SKM-1 (cell line): Measurements from ENCODE around the gene MAPT.

Experiments used
- DNase-seq: peaks from one replicate; lab custom pipeline; 2025; ENCODE audit not compliant: unreplicated experiment; lab: John Stamatoyannopoulos, UW

The MAPT gene

DNA sequence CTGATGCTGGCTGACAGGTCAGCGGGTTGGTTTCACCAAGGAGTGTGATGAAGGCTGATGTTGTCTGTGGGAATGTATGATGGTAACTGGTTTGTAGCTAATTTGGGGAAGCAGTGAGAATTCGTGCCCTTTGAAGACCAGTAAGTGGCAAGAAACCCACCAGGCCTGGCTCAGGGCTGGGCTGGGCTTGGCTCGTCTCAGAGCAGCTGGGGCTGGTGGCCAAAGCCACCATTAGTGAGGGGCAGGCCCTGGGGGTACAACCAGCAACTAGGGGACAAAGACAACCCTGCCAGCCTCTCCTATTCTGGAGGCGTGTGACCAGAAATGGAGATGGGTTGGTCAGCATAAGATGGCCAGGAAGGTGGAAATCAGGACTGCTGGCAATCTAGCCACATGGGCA, 91.7 kb downstream of the MAPT start:
- DNase-seq = no peak

DNA sequence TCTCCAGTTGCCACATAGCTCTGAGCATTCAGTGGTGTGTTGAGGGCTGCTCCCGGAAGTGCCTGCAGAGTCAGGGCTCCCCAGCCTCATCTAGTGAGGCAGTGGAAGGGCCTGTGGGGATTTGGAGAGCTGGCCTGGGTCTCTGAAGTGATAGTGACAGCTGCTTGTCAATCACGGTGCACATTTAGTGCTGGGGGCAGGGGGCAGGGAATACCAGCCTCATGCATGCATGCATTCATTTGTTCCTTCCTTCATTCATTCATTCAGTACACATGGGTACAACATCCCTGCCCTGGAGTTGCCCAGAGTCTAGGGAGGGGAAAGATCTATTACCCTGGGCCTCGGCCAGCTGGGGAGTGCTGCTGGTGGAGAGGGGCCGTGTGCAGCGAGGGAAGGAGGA, 93.4 kb downstream of the MAPT start:
- no peak for DNase-seq

DNA sequence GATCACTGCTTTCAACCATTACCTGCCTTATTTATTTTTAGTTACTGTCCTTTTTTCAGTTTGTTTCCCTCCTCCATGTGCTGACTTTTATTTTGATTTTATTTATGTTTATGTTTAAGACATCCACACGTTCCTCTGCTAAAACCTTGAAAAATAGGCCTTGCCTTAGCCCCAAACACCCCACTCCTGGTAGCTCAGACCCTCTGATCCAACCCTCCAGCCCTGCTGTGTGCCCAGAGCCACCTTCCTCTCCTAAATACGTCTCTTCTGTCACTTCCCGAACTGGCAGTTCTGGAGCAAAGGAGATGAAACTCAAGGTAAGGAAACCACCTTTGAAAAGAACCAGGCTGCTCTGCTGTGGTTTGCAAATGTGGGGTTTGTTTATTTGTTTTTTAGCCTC, 95.4 kb downstream of the MAPT start:
- DNase-seq = no peak

DNA sequence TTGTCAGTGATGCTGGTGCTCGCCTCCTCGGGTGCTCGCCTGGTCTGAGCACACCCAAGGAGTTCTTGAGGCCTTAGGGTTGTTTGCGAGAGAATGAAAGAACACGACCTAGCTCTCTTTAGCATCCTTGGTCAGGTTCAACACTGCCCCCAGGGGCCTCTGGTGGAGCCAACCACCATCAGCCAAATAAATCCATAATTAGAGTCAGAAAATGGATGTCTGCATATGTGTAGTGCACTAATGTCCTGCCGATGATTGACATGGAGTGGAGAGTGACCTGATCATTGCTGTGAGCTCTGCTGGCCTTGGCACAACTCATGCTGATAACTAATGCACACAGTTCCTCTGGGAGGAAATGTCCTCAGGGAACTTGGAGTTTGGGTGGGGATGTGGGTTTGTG, 96.5 kb downstream of the MAPT start:
- no peak for DNase-seq

DNA sequence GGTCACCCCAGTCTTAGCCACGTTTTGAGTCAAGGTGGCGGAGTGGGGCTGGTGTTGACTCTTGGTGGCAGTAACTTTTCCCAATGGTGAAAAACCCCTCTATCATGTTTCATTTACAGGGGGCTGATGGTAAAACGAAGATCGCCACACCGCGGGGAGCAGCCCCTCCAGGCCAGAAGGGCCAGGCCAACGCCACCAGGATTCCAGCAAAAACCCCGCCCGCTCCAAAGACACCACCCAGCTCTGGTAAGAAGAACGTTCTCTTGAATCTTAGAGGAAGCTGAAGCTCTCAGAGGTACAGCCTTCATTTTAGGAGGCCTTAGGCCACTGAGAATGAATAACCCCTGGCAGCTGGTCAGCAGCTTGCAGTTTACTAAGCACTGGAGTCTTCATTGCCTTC, 97.0 kb downstream of the MAPT start:
- DNase-seq = no peak

DNA sequence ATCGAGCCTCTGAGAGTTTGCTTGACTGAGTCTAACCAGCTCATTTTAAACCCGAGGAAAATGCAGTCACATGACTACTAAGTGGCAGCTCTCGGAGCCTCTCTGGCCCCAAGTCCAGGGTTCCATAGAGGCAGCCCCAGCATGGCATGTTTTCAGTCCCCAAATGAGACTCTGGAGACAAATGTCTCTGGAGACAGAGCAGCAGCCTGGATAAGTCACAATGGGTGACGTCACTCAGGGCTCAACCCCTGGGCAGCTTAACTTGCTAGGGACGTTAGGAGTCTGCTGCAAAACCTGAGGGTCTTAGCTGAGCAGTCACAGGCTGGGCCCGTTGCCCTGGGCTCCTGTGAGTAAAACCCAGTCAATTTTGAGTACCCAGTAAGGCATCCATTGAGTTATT, 97.8 kb downstream of the MAPT start:
- no peak for DNase-seq

DNA sequence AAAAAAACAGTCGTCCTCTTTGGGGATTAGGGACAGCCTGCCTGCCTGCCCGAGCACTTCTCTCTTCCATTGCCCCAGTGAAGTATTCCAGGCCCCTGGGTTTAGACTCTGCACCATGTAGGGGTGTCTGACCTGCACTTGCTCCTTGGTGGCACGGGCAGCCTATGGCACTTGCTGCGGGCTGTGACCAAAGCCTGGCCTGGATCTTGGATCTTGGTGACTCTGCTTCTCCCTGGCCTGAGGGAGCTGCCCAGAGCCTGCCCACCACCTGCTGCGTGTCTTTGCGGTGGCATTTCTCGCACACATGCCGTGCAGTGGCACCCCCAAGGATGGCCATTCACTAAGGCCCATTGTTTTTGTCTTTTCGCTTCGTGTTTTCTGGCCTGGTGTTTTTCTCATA, 98.5 kb downstream of the MAPT start:
- DNase-seq = no peak

DNA sequence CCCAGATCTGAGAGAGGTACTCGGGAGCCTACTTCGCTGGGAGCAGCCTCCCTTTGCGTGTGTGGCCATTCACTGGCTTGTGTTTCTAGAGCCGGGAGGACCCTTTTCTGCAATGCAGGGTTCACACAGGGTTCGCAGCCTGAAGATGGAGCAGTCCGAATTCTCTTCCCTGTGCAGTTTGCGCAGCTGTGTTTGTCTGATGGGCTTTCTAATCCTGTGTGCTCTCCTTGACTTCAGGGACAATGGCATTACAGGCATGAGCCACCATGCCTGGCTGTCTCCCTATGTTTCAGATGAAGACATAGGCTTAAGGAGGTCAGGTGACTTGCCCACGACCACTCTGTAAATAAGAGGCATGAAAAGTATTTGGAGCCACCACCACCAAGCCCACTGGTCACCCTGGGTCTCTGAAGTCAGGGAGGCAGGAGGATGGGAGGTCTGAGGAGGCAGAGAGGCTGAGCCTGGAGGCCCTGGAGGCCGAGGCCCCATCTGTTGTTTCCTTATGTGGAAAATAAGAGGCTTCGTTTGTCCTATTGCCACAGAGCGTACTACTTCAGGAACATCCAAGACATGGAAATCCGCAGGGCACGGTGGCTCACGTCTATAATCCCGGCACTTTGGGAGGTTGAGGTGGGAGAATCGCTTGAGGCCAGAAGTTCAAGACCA, 99.7 kb downstream of the MAPT start:
- DNase-seq = no peak

DNA sequence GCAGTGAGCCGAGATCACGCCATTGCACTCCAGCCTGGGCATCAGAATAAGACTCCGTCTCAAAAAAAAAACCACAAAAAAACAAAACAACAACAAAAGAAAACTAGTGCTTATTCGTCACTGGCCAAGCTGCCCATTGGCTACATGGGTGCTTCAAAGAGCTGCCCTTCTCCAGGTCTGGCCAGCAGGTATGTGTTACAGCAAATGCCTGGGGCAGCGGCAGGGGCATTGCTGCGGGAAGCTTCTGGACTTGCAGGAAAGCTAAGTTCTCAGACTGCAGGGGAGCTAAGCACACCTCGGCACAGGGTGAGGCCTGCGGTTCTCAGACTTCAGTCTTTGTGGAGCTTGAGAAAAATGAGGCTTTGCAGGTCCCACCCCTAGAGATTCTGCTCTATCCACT, 100.6 kb downstream of the MAPT start:
- no peak for DNase-seq

DNA sequence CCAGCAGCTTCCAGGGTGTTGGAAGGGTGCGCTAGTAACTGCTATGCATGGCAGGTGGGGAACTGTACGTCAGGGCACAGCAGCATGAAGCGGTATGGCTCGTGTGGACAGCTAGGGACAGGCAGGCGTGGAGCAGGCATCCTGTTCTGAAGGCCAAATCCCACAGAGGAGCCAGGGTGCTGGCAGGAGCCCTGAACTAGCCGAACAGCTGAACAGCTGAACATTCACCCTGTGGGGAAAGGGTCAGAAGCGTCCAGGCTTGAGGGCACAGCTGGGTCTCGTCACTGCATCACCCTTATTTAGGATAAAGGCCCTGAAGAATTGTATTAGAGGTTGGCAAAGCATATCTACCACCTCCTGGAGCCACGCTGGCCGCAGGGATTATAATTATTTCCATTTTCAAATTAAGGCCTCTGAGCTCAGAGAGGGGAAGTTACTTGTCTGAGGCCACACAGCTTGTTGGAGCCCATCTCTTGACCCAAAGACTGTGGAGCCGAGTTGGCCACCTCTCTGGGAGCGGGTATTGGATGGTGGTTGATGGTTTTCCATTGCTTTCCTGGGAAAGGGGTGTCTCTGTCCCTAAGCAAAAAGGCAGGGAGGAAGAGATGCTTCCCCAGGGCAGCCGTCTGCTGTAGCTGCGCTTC, 101.4 kb downstream of the MAPT start:
- no peak for DNase-seq

DNA sequence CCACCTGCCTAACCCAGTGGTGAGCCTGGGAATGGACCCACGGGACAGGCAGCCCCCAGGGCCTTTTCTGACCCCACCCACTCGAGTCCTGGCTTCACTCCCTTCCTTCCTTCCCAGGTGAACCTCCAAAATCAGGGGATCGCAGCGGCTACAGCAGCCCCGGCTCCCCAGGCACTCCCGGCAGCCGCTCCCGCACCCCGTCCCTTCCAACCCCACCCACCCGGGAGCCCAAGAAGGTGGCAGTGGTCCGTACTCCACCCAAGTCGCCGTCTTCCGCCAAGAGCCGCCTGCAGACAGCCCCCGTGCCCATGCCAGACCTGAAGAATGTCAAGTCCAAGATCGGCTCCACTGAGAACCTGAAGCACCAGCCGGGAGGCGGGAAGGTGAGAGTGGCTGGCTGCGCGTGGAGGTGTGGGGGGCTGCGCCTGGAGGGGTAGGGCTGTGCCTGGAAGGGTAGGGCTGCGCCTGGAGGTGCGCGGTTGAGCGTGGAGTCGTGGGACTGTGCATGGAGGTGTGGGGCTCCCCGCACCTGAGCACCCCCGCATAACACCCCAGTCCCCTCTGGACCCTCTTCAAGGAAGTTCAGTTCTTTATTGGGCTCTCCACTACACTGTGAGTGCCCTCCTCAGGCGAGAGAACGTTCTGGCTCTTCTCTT, 102.1 kb downstream of the MAPT start:
- DNase-seq = no peak

DNA sequence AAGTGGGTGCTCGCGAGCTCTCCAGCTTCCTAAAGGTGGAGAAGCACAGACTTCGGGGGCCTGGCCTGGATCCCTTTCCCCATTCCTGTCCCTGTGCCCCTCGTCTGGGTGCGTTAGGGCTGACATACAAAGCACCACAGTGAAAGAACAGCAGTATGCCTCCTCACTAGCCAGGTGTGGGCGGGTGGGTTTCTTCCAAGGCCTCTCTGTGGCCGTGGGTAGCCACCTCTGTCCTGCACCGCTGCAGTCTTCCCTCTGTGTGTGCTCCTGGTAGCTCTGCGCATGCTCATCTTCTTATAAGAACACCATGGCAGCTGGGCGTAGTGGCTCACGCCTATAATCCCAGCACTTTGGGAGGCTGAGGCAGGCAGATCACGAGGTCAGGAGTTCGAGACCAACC, 102.8 kb downstream of the MAPT start:
- no peak for DNase-seq

DNA sequence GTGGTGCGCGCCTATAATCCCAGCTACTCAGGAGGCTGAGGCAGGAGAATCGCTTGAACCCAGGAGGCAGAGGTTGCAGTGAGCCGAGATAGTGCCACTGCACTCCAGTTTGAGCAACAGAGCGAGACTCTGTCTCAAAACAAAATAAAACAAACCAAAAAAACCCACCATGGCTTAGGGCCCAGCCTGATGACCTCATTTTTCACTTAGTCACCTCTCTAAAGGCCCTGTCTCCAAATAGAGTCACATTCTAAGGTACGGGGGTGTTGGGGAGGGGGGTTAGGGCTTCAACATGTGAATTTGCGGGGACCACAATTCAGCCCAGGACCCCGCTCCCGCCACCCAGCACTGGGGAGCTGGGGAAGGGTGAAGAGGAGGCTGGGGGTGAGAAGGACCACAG, 103.3 kb downstream of the MAPT start:
- no peak for DNase-seq

DNA sequence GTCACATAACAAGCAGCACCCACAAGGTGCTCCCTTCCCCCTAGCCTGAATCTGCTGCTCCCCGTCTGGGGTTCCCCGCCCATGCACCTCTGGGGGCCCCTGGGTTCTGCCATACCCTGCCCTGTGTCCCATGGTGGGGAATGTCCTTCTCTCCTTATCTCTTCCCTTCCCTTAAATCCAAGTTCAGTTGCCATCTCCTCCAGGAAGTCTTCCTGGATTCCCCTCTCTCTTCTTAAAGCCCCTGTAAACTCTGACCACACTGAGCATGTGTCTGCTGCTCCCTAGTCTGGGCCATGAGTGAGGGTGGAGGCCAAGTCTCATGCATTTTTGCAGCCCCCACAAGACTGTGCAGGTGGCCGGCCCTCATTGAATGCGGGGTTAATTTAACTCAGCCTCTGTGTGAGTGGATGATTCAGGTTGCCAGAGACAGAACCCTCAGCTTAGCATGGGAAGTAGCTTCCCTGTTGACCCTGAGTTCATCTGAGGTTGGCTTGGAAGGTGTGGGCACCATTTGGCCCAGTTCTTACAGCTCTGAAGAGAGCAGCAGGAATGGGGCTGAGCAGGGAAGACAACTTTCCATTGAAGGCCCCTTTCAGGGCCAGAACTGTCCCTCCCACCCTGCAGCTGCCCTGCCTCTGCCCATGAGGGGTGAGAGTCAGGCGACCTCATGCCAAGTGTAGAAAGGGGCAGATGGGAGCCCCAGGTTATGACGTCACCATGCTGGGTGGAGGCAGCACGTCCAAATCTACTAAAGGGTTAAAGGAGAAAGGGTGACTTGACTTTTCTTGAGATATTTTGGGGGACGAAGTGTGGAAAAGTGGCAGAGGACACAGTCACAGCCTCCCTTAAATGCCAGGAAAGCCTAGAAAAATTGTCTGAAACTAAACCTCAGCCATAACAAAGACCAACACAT, 104.9 kb downstream of the MAPT start, which contains the start of gene STH:
Gene STH, plus strand, starts transcription at position 264 of the 913 bp plus-strand sequence. Its CDS starts 30 bp downstream, at position 294.
- DNase-seq = no peak

DNA sequence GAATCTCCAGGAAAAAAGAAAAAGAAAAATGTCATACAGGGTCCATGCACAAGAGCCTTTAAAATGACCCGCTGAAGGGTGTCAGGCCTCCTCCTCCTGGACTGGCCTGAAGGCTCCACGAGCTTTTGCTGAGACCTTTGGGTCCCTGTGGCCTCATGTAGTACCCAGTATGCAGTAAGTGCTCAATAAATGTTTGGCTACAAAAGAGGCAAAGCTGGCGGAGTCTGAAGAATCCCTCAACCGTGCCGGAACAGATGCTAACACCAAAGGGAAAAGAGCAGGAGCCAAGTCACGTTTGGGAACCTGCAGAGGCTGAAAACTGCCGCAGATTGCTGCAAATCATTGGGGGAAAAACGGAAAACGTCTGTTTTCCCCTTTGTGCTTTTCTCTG, 105.5 kb downstream of the MAPT start:
- DNase-seq = no peak

DNA sequence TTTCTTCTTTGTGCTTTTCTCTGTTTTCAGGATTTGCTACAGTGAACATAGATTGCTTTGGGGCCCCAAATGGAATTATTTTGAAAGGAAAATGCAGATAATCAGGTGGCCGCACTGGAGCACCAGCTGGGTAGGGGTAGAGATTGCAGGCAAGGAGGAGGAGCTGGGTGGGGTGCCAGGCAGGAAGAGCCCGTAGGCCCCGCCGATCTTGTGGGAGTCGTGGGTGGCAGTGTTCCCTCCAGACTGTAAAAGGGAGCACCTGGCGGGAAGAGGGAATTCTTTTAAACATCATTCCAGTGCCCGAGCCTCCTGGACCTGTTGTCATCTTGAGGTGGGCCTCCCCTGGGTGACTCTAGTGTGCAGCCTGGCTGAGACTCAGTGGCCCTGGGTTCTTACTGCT, 105.9 kb downstream of the MAPT start:
- no peak for DNase-seq

DNA sequence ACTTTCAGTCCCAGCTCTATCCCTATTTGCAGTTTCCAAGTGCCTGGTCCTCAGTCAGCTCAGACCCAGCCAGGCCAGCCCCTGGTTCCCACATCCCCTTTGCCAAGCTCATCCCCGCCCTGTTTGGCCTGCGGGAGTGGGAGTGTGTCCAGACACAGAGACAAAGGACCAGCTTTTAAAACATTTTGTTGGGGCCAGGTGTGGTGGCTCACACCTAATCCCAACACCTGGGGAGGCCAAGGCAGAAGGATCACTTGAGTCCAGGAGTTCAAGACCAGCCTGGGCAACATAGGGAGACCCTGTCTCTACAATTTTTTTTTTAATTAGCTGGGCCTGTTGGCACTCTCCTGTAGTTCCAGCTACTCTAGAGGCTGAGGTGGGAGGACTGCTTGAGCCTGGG, 106.4 kb downstream of the MAPT start:
- DNase-seq = no peak

DNA sequence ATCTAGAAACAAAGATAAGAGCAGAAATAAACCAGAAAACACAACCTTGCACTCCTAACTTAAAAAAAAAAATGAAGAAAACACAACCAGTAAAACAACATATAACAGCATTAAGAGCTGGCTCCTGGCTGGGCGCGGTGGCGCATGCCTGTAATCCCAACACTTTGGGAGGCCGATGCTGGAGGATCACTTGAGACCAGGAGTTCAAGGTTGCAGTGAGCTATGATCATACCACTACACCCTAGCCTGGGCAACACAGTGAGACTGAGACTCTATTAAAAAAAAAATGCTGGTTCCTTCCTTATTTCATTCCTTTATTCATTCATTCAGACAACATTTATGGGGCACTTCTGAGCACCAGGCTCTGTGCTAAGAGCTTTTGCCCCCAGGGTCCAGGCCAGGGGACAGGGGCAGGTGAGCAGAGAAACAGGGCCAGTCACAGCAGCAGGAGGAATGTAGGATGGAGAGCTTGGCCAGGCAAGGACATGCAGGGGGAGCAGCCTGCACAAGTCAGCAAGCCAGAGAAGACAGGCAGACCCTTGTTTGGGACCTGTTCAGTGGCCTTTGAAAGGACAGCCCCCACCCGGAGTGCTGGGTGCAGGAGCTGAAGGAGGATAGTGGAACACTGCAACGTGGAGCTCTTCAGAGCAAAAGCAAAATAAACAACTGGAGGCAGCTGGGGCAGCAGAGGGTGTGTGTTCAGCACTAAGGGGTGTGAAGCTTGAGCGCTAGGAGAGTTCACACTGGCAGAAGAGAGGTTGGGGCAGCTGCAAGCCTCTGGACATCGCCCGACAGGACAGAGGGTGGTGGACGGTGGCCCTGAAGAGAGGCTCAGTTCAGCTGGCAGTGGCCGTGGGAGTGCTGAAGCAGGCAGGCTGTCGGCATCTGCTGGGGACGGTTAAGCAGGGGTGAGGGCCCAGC, 107.3 kb downstream of the MAPT start:
- DNase-seq = no peak

DNA sequence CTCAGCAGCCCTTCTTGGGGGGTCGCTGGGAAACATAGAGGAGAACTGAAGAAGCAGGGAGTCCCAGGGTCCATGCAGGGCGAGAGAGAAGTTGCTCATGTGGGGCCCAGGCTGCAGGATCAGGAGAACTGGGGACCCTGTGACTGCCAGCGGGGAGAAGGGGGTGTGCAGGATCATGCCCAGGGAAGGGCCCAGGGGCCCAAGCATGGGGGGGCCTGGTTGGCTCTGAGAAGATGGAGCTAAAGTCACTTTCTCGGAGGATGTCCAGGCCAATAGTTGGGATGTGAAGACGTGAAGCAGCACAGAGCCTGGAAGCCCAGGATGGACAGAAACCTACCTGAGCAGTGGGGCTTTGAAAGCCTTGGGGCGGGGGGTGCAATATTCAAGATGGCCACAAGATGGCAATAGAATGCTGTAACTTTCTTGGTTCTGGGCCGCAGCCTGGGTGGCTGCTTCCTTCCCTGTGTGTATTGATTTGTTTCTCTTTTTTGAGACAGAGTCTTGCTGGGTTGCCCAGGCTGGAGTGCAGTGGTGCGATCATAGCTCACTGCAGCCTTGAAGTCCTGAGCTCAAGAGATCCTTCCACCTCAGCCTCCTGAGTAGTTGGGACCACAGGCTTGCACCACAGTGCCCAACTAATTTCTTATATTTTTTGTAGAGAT, 108.1 kb downstream of the MAPT start:
- DNase-seq = peak; percentile 33

DNA sequence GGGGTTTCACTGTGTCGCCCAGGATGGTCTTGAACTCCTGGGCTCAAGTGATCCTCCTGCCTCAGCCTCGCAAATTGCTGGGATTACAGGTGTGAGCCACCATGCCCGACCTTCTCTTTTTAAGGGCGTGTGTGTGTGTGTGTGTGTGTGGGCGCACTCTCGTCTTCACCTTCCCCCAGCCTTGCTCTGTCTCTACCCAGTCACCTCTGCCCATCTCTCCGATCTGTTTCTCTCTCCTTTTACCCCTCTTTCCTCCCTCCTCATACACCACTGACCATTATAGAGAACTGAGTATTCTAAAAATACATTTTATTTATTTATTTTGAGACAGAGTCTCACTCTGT, 108.6 kb downstream of the MAPT start:
- no peak for DNase-seq
